GM21529 (cell line): ENCODE data around the gene OR2F2.

Source experiments
- ATAC-seq: cut with Tn5 transposase; IDR thresholded peaks from one replicate; pipeline ENCODE4 v1.9.1; 2021; ENCODE audit not compliant: unreplicated experiment

OR2F2 gene

GRCh38 chr7:143913945-143914615 lies 21.0 kb upstream of the OR2F2 start:
- ATAC-seq, result no peak

DNA sequence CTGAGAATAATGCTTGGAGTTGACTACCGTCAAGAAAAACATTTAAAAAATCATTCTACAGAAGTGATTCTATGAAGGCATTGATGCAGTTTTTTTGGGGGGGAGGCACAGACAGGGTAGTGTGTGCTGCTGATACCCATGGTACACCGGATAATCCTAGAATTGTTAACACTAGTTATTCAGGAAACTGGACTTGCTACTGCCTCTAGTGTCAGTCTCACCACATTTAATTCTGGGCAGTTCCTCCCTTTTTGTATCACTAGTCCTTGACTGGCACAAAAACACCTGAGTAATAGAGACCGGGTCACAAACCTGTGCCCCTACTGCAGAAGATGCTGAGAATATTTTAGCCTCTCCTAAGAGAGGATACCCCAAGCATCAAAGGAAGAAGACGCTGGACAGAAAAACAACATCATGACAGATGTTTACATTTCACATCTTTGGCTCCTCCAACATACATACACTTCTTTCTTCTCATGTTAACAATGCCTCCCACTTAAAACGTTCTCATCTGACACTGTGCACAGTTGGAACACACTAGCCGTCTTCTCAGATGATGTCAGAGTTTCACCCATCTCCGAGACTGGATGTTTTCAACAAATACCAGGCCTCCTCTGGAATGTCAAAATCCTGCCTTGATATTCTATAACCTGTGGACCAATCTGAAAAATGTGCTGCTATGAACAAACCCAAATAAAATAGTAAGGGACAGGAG lies 19.9 kb upstream of the OR2F2 start:
- ATAC-seq, result no peak

DNA sequence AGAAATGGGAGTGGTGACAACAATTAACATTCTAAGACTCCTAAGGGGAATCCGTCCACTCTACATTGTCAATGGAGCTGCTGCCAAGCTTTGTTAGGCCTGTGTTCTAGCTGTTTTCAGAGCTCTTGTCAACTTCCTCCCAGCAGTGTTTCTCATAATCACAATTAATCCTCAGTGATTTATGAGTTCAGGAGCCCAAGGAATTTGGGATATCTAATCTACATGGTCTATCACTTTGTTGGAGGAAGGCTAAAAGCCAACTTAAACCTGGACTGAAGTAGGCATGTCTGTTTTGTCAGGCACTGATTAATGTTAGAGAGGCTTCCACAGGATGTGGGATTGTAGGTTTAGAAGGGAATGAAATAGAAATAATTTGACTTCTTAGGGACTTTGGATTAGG lies 10.2 kb upstream of the OR2F2 start:
- no peak for ATAC-seq

DNA sequence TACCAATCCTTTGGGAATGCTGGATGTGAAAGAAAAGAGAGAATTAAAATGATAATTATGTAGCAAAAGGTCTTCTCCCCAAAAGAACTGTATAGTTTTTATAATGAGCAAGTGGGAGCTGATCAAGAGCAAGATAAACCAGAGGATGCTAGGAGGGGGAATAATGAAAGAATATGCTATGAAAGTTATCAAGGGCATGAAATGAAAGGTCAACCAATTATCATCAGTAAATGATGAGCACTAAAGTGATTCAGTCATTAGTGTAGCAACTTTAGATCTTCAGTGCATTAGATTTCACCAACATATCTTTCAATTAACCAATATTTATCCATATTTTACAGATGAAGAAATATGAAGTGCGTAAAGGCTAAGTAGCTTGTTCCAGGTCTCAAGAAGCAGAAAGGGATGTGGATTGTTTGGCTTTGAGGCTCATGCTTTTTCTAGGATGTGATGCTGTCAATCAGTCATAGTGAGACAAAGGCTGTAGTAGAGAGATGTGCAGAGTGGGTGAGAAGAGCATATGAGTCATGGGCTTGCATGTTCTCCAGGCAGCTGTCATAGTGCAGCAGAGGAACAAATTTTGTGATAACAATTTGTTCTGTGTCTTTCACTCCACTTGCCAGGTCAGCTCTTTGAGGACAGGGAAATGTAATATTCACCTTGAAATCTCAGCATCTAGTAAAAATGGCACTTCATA lies 5.7 kb upstream of the OR2F2 start:
- ATAC-seq, result peak; percentile 52

DNA sequence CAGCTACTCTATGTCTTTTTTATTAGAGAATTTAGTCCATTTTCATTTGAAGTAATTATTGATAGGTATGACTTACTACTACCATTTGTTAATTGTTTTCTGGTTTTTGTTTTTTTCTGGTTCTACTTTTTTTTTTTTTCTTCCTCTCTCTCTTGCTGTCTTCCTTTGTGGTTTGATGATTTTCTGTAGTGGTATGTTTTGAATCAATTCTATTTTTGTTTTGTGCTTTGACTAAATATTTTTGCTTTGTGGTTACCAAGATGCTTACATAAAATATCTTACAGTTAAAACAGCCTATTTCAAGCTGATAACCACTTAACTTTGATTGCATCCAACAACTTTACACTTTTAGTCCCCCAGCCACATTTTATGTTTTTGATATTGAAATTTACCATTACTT lies 3.3 kb upstream of the OR2F2 start:
- no peak for ATAC-seq

DNA sequence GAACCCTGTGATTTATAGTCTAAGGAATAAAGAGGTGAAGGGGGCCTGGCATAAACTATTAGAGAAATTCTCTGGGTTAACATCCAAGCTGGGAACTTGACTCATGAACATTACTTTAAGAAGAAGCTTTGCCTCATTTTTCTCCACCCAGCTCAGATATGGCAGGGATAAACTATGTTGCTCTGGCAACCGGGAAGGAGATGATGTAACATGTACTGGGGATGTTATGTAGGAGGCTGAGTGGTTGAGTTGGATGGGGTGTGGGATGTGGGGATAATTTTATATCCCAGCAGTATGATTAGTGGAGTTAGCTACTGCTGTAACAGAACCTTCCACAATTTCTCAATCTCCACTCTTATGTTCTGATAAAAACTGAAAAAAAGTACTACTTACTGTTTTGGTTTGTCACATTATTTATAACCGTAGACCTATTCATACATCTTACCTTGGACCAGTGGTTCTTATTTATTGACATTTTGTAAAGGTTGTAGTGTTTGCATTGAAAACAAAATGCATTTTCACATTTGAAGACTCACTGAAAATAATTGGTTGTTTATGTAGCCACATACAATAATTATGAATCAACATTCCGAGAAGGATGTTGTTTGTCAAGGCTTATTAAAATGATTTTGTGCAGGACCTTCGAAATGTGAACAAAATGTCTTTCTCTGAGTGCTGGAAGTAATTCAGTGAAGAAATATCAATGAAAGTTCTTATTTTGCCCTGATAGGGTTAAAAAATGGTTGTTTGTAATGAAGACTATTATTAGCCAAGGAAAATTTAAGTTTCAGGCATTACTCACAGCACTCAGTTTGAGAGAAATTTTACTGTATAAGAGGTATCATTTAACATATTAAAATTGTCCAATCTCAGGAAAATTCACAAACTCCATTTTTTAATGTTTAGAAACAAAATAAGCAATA lies 1.3 kb downstream of the OR2F2 start:
- no peak for ATAC-seq

GRCh38 chr7:143938379-143939243 lies 3.6 kb downstream of the OR2F2 start:
- no peak for ATAC-seq

DNA sequence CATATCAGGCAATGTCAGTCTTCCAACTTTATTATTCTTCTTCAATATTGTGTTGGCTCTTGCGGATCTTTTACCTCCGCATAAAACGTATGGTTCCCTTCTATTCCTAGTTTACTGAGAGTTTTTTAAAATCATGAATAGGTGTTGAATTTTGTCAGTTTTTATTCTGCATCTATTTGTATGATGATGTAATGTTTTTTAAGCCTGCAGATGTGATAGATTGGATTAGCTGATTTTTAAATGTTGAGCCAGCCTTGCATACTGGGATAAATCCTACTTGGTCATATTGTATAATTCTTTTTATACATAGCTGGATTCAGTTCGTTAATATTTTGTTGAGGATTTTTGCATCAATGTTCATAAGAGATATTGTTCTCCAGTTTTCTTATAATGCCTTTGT lies 10.4 kb downstream of the OR2F2 start:
- no peak for ATAC-seq

- ATAC-seq, result no peak
Observed at GRCh38 chr7:143947111-143947510, 12.1 kb downstream of the OR2F2 start.

DNA sequence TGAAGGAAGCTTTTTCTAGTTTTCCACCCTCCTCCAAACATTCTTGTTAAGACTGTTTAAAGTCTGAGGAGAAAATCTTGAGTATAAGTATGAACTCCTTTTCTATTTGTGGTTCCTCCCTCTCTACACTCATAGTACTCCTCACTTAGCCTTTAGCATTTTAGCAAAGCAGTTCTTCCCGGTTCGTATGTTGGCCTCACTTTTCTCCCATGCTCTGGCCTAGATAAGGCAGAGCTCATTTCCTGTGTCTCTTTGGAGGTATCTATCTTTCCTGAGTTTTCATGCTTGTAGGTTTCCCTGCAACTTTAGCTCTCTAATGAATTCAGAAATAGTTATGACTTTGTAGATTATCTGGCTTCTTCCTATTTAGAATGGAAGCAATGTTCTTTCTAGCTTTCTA lies 13.7 kb downstream of the OR2F2 start:
- ATAC-seq, result no peak

GRCh38 chr7:143953421-143953820 lies 18.4 kb downstream of the OR2F2 start:
- no peak for ATAC-seq

- no peak for ATAC-seq
Observed at GRCh38 chr7:143954135-143954534, 19.1 kb downstream of the OR2F2 start.

DNA sequence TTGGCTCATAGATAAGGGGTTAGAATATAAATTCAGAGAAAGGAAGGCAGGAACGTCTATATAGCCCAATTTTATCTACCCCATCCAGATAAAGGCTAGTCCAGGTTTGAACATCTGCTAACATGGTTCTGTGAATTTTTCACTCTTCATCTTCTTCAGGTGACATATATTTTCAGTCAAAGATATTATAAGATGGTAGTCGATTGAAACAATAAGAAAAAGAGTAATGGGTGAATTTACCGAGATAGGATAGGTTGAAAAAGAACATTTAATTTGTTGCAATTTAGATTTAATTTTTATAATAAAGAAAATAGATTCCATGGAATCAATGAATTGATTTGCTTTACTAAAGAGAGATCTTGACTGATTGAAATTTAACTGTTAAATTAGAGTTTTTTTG lies 19.5 kb downstream of the OR2F2 start, which contains the start of gene OR2F1:
TSS of gene OR2F1 (plus strand) at position 301 of the 400 bp plus-strand sequence. CDS start 5,127 bp downstream, outside the sequence.
- ATAC-seq, result no peak

DNA sequence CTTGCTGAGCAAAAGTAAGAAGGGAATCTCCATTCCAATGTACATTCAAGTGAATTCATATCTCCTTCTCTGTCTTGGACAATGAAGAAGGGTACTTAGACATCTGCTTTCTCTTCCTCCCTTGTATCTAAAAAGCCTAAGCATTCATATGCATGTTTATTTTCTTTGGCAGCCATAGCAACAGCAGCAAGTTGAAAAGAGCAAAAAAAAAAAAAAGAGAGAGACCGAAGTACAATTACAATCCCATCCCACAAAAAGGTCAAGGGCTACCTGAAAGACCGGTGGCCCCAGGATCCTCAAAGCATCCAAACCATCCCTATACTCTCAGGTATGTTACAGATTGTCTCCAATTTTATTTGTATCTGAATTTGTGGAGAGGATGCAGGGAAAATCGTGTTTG lies 23.7 kb downstream of the OR2F2 start:
- ATAC-seq, result no peak

DNA sequence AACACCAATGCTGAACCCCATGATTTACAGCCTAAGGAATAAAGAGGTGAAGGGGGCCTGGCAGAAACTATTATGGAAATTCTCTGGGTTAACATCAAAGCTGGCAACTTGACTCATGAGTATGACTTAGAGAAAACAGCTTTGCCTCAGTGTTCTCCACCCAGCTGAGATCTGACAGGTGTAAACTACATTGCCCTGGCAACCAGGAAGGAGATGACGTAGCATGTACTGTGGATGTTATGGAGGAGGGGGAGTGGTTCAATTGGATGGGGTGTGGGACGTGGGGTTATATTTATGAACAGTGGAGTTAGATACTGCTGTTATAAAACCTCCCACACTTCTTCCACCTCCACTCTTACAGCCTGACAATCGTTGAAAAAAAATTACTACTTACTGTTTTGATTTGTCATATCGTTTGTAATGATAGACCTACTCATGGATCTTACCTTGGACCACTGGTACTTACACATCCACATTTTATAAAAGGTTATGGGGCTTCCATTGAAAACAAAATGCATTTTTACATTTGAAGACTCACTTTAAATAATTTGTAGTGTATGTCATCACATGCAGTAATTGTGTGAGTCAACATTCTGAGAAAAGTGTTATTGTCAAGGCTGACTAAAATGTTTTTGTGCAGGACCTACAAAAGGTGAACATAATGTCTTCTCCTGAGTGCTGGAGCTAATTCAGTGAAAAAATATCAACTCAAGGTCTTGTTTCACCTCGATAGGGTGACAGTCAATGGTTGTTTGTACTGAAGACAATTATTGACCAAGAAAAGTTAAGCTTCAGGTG lies 26.0 kb downstream of the OR2F2 start:
- ATAC-seq, result no peak

DNA sequence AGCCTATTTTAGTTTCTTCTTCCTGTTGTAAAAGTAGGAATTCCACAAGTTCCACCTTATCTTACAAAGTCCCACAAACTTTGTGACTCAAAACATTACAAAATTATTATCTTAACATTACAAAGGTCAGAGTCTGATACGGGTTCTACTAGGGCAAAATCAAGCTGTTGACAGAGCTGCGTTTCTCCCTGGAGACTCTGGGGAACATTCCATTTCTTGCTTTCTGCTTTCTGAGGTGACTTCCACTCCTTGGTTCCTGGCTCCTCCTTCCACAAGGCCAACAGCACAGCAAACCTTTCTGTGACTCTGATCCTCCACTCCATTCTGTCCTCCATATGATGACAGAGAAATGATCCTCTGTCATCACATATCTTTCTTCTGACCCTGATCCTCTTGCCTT lies 30.2 kb downstream of the OR2F2 start:
- ATAC-seq, result no peak

- no peak for ATAC-seq
Observed at GRCh38 chr7:143967398-143967797, 32.4 kb downstream of the OR2F2 start.

DNA sequence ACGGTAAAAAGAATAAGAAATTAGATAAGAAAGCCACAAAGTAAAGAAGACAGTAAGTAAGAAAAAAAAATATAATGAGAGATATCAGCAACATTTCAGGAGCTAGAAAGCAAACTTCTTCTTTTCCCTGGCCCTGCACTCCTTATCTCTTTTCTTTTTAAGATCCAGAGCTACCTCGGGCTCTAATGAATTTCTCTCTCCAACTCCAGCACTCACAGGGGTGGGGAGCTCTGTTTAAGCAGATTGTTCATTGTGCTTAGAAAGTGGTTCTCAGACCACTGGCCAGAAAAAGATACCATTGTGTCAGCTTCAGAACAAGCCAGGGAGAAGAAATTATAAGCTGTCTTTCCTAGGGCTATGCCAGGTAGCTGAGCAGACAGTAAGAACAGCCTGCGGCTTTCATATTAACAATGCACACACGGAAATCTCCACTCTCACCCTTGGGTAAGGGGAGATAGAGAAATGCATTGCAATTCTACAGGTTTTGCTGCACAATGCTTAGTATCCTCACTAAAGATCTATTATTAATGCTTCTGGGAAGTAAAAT lies 38.9 kb downstream of the OR2F2 start:
- no peak for ATAC-seq

DNA sequence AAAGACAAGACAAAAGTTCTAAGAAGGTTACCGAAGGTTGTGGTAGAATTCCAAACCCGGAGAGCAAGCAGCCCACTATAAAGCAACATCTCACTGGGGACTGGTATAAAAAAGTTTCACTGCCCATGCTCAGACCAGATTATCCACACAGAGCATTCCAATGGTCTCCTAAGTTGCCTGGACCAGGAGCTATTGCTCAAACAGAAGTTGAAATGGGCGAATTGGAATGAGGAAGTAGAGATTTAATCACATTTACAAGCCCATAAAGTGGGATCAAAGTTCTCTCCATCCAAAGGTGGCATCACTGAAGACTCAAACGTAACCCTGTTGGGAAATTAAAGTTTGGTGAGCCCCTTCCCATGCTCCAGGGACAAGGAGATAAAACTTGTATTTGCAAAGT lies 39.4 kb downstream of the OR2F2 start:
- ATAC-seq, result no peak
